Astrocyte of the spinal cord (primary cell): ENCODE measurements around the gene KRT2.

Experiments used
- DNase-seq: peaks from one replicate; pipeline ENCODE4 v3.0.0; 2011; ENCODE audit warnings: low read depth, low spot score
- H3K4me3 ChIP-seq: 2 replicates; pipeline ENCODE4 v1.5.1; 2011; ENCODE audit warnings: low read depth, mild to moderate bottlenecking, low read length, moderate library complexity
- CTCF ChIP-seq: IDR thresholded peaks from 2 replicates; pipeline ENCODE4 v1.5.1; 2012; ENCODE audit warnings: low read depth, mild to moderate bottlenecking, low read length, inconsistent platforms
- in situ Hi-C: cut with HindIII; loops from 2 replicates; pipeline ENCODE4 v1.10.0; 2017; ENCODE audit warnings: low sequenced_read_pairs

Gene KRT2

GRCh38 chr12:52645120-52645761 lies 6.8 kb downstream of the KRT2 start:
- DNase-seq: no peak
- TF ChIP-seq CTCF: no peak
- no peak overlapping the region for H3K4me3 ChIP-seq
- in situ Hi-C loops: no loop called here

DNA sequence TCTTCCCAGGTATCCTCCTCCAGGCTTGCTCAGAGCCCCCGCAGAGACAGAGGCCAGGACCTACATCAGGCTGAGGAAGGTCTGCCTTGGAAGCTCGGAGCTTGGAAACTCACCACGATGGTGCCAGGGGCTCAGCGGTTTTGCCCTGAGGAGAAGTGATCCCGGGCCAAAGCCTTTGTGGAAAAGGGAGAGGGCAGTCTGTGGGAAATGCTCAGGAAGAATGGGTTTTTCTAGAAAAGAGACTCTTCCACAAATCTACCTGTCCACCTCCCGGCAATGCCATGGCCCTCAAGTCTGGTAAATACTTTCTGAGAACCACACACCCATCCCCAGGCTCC lies 8.0 kb downstream of the KRT2 start:
- no peak for DNase-seq
- in situ Hi-C loops: no loop called here
- no peak for TF ChIP-seq CTCF
- H3K4me3 ChIP-seq: no peak overlapping the region

- TF ChIP-seq CTCF: no peak
- no peak overlapping the region for H3K4me3 ChIP-seq
- in situ Hi-C loops: no loop called here
- DNase-seq: no peak
Measured at GRCh38 chr12:52643233-52644077, 8.6 kb downstream of the KRT2 start.

DNA sequence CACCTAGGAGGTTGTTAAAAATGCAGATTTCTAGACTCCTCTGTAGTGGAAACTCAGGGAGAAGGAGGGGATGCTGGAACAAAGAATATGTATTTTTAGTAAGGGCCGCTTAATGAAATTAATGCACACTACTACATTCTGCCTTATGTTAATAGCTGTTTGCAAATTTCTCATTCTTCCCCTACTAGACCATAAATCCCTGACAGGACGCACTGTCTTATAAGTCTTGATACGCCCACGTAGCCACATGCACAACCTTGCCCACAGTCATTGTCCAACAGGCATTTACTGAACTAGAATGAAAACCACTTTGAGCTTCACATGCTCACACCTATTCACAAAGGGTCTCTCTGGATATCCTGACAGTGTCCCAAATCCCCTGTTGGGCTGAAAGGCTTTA lies 10.5 kb downstream of the KRT2 start:
- no peak for TF ChIP-seq CTCF
- no peak for DNase-seq
- no peak overlapping the region for H3K4me3 ChIP-seq
- in situ Hi-C loops: no loop called here

- in situ Hi-C loops: no loop called here
- H3K4me3 ChIP-seq: no peak overlapping the region
- no peak for DNase-seq
- no peak for TF ChIP-seq CTCF
Measured at GRCh38 chr12:52637299-52637698, 14.7 kb downstream of the KRT2 start.

- no peak for TF ChIP-seq CTCF
- in situ Hi-C loops: no loop called here
- no peak for DNase-seq
- H3K4me3 ChIP-seq: no peak overlapping the region
Measured at GRCh38 chr12:52636592-52637258, 15.3 kb downstream of the KRT2 start.
